Stromal cell of bone marrow (primary cell): ENCODE data around the gene WDR86.

Experiments
- DNase-seq: peaks from one replicate; pipeline ENCODE4 v3.0.0-alpha.2; 2012; ENCODE audit warnings: low read depth

WDR86 gene

DNA sequence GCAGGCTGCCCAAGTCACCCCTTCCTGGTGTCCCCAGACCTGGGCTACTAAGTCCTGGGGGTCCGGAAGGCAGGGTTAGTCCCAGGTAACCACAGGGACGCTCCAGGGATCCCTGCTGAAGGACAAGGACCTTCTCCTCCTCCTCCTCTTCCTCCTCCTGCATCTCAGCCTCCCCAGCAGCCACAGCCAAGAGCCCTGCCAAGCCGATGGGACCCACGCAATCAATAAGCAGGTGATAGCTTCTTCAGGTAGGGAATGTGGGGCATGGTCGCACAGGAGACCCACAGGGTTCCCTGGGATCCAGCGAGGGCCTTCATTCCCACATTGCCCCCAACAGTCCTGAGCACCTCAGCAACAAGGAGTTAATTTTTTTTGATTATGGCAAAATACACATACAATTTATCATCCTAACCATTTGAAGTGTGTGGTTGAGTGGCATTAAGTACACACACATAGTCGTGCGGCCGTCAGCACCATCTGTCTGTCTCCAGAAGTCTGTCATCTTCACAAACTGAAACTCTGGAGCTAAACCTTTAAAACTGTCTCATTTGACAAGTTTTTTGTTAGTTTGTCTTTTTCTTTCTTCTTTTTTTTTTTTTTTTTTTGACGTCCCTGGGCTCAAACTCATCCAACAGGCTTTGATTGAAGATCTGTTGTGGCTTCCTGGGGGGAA, 18.0 kb upstream of the WDR86 start:
- DNase-seq: no peak

DNA sequence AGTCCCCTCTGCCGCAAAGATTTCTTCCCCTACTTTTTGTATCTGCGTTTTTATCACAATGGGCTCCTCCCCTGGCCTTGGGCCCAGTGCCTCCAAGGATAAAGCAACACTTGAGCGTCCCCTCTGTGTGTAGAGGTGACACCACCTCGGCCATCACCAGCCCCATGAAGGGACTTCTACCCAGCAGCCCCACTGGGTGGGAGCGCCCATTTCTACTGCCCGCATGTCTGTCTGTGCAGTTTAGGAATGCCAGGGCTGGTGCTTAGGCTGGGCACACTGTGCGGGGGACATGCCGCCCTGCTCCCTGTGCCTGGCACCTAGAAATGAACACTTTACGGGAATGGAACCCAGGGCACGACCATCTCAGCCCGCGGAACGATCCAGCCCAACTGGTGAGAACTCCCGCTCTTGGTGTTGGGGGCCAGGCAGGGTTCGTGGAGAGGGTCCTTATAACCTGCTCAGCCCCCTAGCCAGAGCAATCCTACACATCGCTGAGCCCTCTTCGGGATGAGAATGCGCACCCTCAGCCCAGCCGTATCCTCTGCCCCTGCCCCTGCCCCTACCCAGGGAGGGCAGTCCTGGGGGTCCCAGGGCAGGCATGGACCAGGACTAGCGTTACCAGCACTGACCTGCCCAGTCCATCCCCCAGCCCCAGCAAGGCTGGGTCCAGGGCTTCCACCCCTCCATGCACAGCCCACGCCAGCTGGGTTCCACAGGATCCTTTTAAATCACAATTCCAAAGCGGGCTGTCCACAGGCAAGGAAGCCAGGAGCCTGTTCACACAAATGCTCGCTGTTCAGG, 17.3 kb upstream of the WDR86 start:
- DNase-seq: no peak

DNA sequence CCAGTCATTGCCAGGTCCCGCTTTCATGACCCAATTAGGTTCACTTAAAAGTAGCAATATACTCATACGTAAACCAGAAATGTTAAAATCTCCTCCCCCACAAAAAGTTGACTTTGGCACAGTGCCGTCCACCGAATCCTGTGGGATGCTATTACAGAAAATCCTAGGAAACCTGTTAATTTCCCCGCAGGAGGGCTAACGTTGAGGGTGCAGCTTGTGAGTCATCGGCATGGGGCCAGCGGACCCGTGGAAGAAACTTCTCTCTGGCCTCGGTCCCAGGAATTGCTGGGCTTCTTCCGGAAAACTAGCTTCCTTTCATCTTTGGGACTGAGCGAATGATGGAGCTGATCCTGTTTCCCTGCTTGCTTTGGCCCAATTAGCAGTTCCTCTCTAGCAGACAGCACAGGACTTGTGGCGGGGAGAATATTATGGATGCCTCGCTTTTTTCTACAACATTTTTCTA, 16.6 kb upstream of the WDR86 start:
- DNase-seq: peak; percentile 93

DNA sequence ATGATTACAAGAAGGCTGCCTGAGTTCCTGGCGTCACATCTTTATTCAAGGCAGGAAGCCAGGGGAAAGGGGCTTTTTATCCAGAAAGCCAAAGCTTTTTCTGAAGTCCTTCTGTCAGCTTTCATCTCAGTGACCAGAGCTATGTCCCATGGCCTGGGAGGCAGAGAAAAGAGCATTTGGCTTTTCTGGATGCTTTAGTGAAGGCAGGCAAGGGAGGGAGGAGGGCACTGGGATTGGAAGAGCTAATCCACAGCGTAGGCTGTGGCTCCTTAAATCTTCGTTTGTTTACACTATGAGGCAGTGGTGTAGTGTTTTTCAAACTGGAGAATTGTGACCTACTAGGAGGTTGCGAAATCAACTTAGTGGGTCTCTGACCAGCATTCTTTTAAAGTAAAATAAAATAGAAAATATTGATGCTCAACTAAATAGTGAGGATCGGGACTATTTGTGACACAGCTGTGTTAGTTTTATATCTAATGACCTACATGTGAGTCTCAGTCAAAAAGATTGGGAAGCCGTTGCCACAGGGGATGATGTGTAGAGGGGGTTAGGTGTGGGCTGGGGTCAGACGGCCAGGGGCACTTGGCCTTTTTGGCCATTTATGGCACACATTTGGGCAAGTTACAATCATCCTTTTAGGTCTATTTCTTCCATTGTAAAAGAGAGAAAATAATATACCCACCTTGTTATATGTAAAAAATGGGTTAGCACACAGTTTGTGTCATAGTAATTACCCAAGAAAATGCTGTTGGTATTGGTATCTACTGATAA, 16.0 kb upstream of the WDR86 start:
- peak; percentile 89 for DNase-seq

DNA sequence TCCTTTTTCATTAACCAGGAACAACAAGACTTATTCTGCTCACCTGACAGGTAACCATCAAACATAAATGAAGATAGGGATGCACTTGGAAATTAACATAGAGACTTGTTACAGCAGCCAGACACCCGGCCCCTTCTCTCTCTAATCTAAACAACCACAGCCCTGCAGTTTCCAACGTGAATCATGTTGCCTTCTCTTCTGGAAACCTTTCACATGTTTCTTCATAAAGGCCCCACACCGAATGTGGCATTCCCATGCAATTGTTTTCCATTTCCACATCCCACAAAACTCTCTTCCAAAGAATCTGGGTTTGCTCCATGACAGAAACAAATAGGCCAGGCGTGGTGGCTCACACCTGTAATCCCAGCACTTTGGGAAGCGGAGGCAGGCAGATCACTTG, 15.0 kb upstream of the WDR86 start:
- DNase-seq: no peak

DNA sequence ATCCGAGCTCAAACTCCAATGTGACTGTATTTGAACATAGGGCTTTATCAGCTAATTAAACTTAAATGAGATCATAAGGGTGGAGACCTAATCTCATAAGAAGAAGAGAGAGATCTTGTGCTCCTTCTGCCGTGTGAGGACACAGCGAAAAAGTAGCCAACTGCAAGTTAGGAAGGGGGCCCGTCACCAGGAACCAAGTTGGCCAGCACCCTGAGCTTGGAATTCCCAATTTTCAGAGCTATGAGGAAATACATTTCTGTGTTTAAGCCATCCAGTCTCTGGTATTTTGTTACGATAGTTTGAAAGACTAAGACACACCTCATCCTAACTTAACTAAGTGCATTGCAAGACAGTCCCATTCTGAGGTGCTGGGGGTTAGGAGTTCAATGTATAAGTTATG, 14.1 kb upstream of the WDR86 start:
- no peak for DNase-seq

DNA sequence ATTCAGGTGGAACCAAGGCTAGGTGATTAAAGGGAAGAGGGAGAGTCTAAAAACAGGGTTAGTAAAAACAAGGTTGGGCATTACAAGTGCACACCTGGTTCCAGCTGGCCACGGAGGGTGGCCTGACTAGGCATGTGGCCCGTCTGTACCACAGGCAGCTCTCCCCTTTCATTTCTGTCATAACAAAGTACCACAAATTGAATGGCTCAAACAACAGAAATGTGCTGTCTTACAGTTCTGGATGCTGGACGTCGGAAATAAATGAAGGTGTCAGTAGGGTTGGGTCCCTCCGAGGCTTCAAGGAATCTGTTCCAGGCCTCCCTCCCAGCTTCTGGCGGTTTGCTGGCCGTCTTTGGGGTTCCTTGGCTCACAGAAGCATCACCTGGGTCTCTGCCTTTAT, 13.4 kb upstream of the WDR86 start:
- DNase-seq: no peak

DNA sequence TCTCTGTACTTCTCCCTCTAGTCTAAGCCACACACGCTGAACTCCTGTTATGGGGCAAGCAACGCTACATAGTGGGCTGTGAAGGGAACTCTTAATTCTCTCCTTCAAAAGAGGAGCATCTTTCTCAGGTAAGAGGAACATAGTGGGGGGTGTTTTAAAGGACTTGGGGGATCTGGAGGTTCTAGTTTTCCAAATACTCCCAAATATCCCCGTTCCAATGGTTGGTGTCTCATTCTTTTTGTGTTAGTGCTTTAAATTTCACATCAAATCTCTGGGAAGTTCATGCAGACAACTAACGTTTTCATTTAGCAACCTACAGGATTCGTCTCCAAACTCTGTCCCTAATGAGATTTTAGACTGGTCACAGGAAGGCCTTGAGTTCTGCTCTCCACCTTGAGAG, 12.4 kb upstream of the WDR86 start:
- no peak for DNase-seq

DNA sequence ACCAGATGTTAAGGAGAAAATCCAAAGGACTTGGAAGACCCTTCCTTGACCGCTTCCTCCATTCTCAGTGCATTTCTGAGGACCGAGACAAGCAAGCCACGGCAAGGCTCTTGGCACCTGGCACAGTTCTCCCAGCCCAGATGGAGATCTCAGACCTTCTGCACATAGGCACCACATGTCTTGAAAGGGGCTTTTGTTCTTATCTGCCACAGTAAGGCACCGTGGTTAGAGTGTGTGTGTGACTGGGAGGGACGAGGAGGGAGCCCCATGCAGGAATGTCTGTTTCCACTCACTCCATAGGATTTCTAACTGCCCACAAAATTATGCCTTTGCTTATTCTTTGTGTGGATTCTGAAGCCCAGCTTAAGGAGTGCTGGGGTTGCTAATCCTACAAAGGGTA, 10.3 kb upstream of the WDR86 start:
- no peak for DNase-seq

DNA sequence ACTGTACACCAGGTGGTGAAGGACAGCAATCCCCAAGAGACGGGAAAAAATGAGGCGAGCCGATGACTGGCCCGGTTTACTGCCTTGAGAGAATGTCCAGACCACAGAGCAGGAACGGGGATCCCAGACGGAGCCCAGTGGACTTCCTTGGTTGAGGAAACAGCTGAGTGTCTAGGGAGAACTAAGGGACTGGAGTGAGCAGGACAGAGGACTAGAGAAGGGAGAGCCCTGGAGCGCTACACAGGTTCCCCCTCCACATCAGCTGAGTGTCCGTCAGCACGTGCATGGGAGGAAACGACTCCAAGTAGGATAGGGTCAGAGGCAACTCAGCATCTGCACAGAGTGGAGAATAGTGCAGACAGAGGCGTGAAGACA, 7.1 kb upstream of the WDR86 start:
- DNase-seq: no peak

DNA sequence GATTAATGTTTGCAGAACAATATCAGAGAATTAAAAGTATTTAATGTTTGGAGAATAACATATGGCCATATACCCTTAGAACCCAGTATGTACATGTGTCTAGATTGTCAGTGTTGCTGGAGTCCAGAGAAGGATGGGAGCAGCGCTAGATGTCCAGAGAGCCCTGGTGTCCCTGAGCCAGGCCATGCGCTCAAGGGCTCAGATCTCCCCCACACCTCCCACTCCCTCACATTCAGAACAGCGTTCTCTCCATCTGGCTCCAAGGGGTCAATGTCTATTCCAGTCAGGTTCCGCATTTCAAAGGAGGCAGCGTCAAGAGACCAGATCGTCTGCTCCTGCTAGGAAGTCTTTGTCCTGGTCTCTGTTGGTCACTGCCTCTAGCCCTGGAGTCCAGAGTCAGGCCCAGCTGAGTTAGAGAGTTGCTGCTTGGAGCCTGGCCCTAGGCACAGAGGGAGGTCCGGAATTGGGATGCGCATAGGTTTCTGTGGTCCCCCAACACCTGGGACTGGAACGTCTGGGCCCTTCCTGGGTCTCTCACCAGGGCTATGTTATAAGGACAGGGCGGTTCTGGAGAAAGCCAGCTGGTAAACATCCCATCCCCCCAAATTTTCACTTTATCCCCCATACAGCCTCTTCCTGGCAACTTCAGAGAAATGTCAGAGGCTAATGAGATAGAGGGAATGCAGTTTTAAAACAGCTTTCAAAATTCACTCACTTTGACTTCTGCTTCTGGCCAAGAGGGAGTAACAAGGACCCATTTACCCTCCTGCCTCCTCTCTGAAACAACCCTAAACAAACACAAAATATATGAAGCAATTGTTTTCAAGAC, 6.5 kb upstream of the WDR86 start:
- DNase-seq: no peak

DNA sequence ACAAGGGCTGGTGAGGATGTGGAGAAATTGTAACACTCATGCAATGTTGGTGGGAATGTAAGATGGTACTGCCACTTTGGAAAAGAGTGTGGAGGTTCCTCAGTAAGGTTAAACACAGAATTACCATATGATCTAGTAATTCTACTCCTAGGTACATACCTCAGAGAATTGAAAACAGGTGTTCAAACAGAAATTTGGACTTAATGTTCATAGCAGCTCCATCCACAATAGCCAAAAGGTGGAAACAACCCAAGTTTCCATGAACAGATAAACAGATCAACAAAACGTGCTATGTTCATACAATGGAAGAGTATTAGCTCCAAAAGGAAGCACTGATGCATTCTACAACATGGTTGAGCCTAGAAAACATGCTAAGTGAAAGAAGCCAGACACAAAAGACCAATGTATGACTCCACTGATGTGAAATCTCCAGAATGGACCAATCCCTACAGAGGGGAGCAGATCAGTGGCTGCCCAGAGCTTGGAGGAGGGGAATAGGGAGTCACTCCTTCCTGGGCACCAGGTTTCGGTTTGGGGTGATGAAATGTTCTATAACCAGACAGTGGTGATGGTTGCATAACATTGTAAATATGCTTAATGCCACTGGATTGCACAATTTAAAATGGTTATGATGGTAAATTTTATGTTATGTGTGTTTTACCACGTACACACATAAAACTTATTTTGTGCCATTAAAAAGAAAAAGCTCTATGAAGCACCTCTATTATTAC, 5.7 kb upstream of the WDR86 start:
- no peak for DNase-seq

DNA sequence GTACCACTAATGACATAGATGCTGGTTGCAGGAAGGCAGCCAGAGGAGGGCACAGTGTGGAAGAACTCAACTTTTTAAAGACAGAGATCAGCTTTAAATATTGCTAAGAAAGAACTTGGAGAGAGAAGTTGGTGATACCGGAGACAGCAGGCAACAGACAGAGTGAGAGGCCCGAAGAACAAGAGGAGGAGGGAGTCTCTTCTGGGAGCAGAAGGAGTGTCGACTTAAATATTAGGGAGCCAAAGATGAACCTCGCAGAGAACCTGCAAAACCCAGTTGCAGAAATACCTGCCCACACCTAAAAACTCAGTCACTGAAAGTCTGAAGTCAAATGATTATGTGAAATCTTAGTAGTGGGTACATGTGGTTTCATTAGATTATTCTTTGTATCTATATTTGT, 3.4 kb upstream of the WDR86 start:
- DNase-seq: no peak

DNA sequence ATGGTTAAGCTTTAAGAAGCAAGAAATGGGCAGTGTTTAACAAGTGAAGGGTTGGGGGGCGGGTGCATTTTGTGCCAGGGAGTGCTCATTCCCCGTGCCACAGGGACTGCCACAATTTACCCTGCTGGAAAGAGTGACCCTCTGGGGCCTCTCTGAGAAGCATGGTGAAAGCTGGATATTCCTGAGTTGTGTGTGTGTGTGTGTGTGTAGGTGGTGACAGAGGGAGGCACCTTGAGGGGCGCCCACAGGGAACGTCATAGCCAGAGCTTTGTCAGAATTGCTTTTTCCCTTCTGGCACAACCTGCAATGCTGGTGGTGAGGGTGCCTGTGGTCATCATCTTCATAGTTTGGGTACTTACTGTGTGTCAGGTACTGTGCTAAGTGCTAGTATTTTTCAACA, 2.5 kb upstream of the WDR86 start:
- DNase-seq: no peak

DNA sequence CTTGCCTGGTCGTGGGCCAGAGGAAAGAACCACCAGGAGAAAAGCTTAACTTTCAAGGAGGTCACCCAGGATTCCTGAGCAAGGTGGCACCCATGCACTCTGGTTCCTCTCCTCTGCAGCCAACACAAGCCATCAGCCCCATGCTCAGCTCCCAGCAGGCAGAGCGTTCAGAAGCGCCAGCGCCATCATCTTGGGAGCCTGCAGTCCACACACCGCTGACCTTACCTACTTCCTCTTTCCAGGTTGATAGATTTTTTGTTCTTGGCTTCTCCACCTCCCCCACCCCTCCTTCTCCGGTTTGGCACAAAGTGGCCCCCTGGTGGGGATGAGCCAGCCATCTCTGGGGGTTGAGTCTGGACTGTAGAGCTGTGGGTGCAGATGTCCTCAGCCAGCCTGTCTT, 1.7 kb upstream of the WDR86 start:
- no peak for DNase-seq

DNA sequence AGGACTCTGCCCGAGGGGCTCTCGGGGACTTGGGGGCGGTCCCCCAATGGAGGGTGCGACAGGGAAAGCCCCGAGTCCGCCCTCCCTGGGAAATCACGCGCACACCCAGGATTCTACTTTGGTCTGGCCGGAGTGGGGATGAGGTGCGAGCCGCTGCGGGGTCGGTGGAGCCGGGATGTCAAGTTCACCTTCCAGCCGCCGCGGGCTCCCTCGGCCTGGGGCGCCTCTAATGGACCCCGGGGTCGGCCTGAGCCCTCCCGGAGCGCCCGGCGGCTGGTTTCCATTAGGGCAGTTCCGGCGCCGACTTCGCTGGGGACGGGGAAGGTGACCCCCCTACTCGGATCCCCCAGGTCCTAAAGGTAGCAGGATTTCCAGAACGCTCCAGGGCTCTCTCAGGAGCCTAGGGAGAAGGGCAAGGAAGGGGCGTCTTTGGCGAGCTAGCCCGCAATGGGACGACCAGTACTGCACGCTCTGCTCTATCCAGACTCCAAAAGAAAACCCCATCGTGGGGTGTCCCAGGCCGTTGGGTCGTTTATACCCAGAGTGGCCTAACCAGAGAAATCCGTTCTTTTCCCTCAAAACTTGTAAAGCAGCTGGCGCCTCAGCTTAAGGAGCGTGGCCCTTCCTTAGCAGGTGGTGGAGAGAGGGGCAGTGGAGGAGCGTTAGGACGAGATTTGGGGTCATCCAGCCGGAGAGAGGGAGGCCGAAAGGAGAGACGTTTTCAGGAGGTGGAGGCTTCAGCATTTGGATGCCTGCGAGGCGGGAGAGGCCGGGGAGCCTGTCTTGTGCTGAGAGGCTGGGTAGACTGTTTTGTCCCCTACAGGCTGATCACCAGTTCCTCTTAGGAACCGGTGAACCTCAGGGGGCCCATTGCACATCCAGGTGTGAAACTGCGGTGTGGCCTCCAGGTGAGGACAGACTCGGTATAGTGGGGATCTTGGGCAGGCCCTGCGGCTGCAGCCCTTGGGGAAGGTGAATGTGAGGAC, 860 bp upstream of the WDR86 start:
- no peak for DNase-seq

DNA sequence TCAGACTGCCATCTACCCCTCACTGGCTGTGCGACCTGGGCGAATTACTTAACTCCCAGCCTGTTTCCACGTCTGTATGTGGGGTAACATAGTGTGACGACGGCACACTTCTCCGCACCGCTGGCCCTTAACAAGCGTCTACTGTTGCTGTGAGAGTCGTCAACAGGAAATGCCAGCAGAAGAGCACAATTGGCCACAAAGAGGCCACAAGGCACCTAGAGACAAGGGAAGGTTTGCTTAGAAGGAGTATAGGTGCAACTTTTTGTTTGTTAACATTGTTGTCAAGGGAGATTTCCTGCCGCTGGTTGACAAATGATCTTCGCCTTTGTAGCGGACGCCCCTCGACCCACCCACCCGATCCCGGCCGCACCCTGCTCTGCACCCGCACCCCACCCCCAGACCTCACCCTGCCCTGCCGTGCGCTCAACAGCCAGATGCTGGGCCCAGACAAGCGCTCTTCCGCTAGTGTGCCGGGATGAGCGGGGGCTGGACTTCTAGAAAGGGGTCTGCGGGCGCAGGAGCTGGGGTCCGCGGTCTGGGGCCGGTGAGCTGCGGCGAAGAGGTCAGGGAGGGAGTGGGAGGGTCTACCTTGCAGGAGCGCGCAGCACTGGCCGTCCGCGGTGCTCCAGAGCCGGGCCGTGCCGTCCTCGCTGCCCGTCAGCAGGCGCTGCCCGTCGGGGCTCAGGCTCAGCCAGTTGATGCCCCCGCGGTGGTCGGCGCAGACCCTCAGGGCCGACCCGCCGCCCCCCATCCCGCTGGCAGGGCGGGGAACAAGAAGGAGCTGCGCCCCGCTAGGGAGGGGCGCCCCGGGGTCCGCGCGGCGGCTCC, 785 bp downstream of the WDR86 start:
- no peak for DNase-seq

DNA sequence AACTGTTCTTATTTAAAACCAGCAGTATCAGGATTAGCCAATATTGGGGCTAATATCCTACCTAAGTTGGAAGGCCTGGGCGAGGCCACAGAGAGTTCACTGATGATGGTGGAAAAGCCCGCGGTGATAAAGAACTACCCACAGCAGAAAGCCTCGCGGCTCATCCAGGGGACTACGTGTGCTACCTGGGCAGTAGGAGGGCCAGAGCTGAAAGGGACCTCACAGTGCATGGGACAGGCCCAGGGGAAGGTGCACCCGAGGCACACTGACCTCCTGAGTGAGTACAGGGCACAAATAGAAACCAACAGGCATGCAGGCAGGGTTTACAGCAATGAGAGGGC, 1.4 kb downstream of the WDR86 start:
- no peak for DNase-seq

DNA sequence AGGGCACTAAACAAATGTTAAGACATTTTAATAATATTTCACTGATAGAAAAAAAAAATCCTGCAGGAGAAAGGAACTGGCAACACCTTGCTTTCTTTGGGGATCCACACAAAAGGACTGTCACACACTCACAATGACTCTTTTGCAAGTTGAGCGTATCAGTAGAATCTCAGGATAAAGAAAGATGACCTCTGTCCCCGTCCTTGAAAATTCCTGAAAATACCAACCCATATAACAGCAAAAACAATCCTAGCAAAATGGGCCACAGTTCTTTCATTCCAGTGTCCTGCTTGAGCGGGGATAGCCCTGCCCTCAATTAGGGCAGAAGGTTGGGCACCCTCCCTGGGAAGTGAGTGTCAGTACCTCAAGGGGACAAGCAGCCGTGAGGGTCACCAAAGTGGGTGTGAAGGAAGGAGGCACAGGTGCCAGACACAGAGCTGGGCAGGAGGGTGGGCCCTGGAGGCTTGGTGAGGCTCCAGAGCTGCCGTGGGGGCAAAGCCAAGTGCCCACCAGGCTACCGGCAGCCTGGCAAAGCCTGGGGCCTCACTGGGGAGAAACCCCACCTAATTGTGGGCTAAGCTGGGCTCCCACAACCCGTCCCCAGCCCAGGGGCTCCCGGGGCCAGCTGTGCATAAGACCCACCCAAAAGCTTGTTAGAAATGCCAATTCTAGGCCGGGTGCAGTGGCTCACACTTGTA, 2.8 kb downstream of the WDR86 start:
- no peak for DNase-seq
